Measurements from ENCODE around the gene FBXW9.
"Not testable (repeated sequence)": the region's sequence is repeated elsewhere in the genome, so short reads cannot be mapped to it uniquely, and the experiment has no call there.

The FBXW9 gene

GRCh38 chr19:12656899-12657571, 39.4 kb downstream of the FBXW9 start:
- no peak for DNase-seq (ENCODE audit: low read depth in 3 of 3)

- no peak for DNase-seq (ENCODE audit: low read depth in 3 of 3)
Observed at GRCh38 chr19:12655546-12655945, 40.9 kb downstream of the FBXW9 start.

- DNase-seq (ENCODE audit: low read depth in 3 of 3) = no peak
Observed at GRCh38 chr19:12652219-12652618, 44.2 kb downstream of the FBXW9 start.

GRCh38 chr19:12649941-12650340, 46.5 kb downstream of the FBXW9 start:
- no peak for DNase-seq (ENCODE audit: low read depth in 3 of 3)

- DNase-seq (ENCODE audit: low read depth in 3 of 3) = no peak
Observed at GRCh38 chr19:12648088-12648487, 48.3 kb downstream of the FBXW9 start.

GRCh38 chr19:12647490-12648071, 48.9 kb downstream of the FBXW9 start:
- DNase-seq (ENCODE audit: low read depth in 3 of 3) = no peak

GRCh38 chr19:12647047-12647446, 49.4 kb downstream of the FBXW9 start:
- no peak for DNase-seq (ENCODE audit: low read depth in 3 of 3)

- DNase-seq (ENCODE audit: low read depth in 3 of 3) = no peak
Observed at GRCh38 chr19:12646551-12646950, 49.9 kb downstream of the FBXW9 start.

GRCh38 chr19:12643716-12644115, 52.7 kb downstream of the FBXW9 start:
- not testable (repeated sequence) for DNase-seq (ENCODE audit: low read depth in 3 of 3)

- no peak for DNase-seq (ENCODE audit: low read depth in 3 of 3)
Observed at GRCh38 chr19:12642506-12642905, 53.9 kb downstream of the FBXW9 start.

- DNase-seq (ENCODE audit: low read depth in 3 of 3) = no peak
Observed at GRCh38 chr19:12641456-12641855, 55.0 kb downstream of the FBXW9 start.

GRCh38 chr19:12639901-12640613, 56.4 kb downstream of the FBXW9 start:
- DNase-seq (ENCODE audit: low read depth in 3 of 3) = peak; percentile 71 to 79 (median 77)
